Inflammatory macrophage (primary cell): ENCODE data around the gene SLC13A1.

Experiments
- DNase-seq, 2 donors: peaks; one replicate each; pipeline ENCODE4 v3.0.0-alpha.2; 2020 to 2022

Gene SLC13A1

GRCh38 chr7:123191132-123191531, 8.6 kb downstream of the SLC13A1 start:
- no peak for DNase-seq

GRCh38 chr7:123190109-123190831, 9.5 kb downstream of the SLC13A1 start:
- no peak for DNase-seq

GRCh38 chr7:123185756-123186155, 14.0 kb downstream of the SLC13A1 start:
- no peak for DNase-seq

- DNase-seq, result no peak
Measured at GRCh38 chr7:123184271-123184670, 15.5 kb downstream of the SLC13A1 start.

GRCh38 chr7:123183431-123183830, 16.3 kb downstream of the SLC13A1 start:
- DNase-seq, result no peak

GRCh38 chr7:123177442-123177841, 22.3 kb downstream of the SLC13A1 start:
- DNase-seq, result no peak

- DNase-seq, result no peak
Measured at GRCh38 chr7:123170333-123171246, 29.2 kb downstream of the SLC13A1 start.

GRCh38 chr7:123169065-123169464, 30.7 kb downstream of the SLC13A1 start:
- no peak for DNase-seq

- no peak for DNase-seq
Measured at GRCh38 chr7:123157606-123158005, 42.2 kb downstream of the SLC13A1 start.

GRCh38 chr7:123155571-123155970, 44.2 kb downstream of the SLC13A1 start:
- DNase-seq, result no peak

- peak; percentile 65 to 66 for DNase-seq
Measured at GRCh38 chr7:123154231-123154860, 45.4 kb downstream of the SLC13A1 start.

- no peak for DNase-seq
Measured at GRCh38 chr7:123151443-123151842, 48.3 kb downstream of the SLC13A1 start.

- DNase-seq, result no peak
Measured at GRCh38 chr7:123148813-123149212, 51.0 kb downstream of the SLC13A1 start.

- no peak for DNase-seq
Measured at GRCh38 chr7:123143252-123144006, 56.3 kb downstream of the SLC13A1 start.

GRCh38 chr7:123140561-123140960, 59.2 kb downstream of the SLC13A1 start:
- DNase-seq, result no peak

GRCh38 chr7:123135960-123136359, 63.8 kb downstream of the SLC13A1 start:
- DNase-seq, result no peak

GRCh38 chr7:123133924-123134323, 65.8 kb downstream of the SLC13A1 start:
- no peak for DNase-seq

GRCh38 chr7:123131961-123132360, 67.8 kb downstream of the SLC13A1 start:
- no peak for DNase-seq

GRCh38 chr7:123131556-123131955, 68.2 kb downstream of the SLC13A1 start:
- no peak for DNase-seq

GRCh38 chr7:123131140-123131539, 68.6 kb downstream of the SLC13A1 start:
- no peak for DNase-seq

GRCh38 chr7:123126691-123127090, 73.1 kb downstream of the SLC13A1 start:
- DNase-seq, result no peak

- no peak for DNase-seq
Measured at GRCh38 chr7:123126171-123126570, 73.6 kb downstream of the SLC13A1 start.

GRCh38 chr7:123125231-123125630, 74.5 kb downstream of the SLC13A1 start:
- DNase-seq, result no peak
